ENCODE measurements around the gene ZNF212.

The ZNF212 gene

DNA sequence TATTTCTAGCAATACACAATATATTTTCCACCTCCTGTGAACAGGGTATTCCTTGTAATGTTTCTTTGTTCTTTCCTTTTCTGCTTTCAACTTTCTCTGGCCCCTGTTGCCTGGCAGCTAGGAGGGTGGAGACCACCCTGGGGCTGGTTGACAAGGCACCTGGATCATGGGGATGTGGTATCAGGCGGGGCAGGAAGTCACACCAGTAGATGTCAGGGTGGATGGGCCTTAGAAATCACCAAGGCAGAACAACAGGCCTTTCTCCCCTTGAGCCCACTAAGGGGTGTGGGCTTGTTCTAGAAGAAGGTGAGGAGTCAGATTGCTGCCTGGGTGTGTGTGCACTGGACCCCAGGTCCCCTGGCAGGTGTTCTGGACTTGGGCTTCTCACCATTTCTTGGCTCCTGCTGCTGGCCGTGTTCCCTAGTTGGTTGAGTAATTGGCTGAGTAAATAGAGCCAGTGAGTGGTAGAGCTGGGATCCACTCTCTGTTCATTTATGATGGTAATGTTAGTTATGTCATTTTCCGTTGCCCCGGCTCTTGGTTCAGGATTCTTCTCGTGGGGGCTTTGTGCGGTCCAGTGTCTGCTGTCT is 47.5 kb downstream of the ZNF212 start:
- DNase-seq = no peak

DNA sequence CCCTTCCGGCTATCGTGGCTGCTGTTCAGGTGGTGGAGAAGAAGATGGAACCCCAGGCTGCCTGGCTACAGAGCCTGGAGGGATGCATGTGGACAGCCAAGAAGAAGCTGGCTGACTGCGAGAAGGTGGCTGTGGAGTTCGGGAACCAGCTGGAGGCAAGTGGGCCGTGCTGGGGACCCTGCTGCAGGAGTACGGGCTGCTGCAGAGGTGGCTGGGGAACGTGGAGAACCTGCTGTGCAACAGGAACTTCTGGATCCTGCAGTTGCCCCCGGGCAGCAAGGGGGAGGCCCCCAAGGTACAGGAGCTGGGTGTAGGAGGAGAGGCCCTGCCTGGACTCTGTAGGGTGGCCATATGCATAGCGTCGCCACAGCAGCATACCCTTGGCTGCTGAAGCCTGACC is 48.2 kb downstream of the ZNF212 start:
- DNase-seq = no peak

DNA sequence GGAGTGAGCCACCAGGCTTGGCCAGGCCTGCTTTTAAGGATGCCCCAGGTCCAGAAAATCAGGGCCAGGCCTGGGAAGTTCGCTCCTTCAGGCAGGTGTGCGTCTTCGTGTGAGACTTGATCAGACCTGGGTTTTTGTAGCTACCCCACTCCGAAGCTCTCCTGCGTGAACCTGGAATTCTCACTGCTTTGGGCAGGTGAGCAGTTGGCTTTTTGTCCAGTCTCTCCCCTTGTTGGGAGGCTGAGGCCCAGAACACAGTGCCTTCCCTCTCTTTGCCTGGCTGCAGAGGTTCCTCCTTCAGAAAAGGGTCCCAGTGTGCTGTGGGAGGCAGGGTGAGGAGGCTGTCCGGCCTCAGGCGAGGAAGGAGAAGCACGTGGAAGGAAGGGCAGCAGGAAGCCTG is 49.8 kb downstream of the ZNF212 start:
- DNase-seq = no peak

DNA sequence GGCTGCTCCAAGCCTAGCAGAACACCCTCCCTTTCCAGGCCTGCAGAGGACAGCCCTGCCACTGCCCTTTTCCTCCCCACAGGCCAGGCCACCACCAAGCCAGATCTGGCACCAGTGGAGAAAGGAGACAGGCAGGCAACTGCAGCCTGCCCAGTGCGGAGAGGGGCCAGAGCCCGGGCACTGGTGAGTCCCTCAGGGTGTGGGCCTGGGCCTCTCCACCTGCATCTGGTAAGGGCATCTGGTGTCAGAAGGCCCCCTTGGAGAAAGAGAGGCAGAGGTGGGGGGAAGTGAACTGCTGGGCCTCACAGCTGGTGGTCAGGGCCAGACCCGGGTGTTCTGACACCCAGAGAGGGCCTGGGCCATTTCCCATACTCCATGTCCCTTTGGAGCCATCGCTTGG is 50.4 kb downstream of the ZNF212 start:
- no peak for DNase-seq

DNA sequence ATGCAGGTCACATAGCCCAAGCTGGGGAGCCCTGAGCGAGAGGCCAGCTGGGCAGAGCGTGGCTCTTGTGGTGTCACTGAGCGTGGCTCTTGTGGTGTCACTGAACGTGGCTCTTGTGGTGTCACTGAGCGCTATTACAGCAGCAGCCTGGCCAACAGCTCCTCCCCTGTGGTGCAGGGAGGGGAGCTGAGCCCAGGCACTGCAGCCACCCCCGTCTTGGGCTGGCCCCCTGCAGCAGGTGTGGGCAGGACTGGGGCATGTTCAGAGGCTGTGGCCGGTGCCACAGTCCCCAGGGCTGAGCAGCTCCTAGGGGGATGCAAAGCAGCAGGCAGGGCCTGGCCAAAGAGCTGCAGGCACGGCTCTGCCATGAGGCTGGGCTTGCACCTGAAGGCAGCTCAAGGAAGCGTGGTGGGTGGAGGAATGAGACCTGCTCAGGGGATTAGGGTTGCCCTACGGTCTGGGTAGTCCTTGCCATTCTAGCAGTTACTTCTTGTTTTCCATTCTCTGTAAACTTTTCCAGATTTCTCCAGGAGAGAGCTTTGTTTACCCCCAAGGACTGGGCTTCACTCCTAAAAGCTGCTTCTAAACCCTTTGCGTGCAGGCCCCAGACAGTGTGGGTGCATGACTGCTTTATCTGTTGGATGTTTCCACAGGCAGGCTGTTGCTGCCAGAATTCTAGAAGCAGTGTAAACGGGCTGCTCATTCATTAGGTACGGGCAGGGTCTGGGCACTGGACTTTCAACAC is 51.8 kb downstream of the ZNF212 start:
- DNase-seq = no peak

DNA sequence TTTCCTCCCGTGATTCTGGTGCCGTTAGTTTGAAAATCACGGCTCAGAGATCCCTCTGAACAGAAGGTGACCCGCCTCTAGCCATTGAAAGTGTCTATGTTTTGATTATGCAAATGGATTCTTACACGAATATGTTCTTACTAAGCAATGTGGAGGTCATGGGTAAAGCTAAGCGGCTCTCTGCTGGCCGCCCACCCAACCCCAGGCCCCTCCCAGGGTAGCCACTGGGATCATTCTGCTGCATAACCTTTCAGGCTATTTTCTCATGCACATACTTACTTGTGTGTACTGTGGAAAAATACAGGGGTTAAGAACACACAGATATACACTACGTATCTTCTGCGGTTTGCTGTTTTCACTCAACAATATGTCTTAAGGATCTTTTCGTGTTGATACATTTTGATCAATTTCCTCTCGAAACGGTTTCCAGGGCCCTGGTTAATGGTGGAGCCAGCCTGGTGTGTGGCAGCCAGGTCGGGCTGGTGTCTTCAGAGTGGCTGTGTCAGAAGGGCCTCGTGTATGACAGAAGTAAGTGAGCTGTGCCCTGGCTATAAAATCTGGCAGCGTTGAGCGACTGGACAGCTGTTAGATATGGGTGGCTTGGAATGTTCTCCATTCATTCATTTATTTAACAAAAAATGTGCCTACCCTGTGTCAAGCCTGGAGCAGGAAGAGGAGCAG is 52.5 kb downstream of the ZNF212 start:
- no peak for DNase-seq

DNA sequence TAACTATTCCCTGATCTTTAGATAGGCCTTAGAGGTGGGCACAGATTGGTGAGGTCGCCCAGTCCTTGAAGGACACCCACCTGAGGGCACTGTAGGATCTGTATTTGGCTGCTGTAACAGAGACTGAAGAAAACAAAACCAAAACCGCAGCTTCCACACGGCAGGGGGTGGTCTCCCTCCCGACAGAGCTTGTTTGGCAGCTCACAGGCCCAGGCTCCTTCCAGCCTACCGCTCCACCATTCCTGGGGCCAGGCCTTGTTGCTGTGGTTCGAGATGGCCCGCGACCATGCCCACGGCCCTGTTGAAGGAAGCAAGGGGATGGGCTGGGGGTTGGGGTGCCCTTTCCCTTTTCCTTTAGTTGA is 53.0 kb downstream of the ZNF212 start:
- DNase-seq = no peak

DNA sequence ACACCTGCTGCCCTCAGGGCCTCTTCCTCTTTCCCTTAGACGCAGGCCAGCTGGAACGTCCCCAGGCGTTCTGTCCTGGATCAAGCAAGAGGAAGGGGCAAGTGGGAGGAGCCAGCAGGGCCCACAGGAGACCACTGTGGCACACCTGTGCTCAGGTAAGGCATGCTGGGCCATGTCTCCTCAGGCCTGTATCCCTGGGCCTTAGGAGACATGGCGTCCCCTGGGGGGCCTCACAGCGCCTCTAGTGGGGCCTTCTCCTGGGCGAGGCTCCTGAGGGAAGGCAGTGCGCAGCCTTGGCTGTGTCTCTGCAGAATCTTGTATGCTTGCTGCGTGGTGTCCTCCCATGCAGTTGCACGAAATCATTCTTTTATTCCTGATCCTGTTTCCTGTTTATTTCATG is 53.9 kb downstream of the ZNF212 start:
- no peak for DNase-seq

DNA sequence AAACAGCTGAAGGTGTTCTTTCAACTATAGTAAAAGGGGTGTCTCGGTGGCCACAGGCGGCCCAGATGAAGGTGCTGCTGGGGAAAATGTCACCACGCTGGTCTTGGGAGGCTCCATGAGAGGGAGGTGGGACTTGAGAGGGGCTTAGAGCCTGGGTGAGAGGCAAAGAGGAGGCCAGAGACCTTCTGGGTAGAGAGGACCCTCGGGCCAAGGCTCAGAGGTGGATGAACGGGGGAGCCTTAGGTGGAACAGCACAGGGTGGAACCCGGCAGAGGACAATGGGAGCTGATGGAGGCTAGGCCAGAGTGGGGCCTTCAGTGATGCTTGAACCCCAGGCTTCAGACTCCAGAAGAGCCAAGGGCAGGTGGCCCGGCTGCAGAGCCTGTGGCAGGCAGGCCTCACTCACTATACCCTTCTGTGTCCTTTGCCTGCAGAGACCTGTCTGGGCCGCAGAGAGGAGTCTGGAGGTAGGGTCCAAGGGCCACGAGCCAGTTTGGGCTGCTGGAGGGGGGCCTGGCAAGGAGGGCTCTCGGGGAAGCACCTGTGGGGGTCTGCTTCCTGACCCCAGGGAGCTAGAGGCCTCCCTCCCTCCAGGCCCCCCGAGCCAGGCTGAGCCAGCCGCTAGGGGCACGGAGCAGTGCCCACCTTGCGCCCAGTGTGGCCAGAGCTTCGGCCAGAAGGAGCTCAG is 54.6 kb downstream of the ZNF212 start:
- no peak for DNase-seq

DNA sequence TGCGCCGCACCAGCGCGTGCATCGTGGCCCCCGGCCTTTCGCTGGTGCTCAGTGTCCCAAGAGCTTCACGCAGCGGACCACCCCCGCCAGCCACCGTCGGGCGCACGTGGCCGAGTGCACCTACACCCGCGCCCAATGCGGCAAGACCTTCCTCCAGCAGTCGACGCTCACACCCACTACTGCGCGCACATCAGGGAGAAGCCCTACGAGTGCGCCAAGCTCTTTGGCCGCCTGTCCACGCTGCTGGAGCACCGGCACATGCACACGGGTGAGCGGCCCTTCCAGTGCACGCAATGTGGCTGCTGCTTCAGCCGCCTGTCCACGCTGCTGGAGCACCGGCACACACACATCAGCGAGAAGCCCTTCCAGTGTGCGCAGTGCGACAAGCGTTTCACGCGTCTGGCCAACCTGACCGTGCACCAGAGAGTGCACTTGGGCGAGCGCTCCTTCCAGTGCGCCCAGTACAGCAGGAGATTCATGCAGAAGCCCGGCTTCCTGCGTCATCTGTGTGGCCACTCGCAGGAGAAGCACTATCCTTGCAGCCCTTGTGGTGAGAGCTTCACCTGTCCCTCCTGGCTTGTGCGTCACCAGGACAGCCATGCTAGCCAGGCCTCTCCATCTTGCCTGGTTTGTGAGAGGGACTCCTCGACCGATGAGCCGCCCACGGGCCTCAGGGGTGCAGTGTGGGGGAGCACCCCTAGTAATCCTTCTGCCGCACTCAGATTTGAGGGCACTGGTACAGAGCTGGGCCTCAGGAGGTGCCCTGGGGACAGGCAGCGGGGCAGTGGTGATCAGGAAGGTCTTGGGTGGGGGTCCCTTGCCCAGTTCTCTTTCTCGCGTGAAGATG is 55.4 kb downstream of the ZNF212 start:
- DNase-seq = no peak

DNA sequence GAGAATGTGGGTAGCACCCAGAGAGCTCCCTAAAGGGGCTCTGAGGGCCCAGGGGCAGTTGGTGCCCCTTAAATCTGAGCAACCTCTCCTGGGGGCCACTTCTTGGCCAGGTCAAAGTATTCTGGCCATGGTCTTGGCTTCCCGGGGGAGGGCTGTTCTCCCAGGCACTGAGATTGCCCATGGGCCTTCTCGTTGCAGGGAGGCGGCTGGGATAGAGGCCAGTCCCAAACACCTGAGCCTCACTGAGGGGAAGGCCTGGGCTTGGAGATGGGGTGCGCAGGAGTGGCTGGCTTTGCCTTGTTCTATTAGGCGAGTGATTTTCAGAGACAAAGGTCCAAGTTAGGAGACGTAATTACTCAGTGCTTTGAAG is 56.0 kb downstream of the ZNF212 start:
- no peak for DNase-seq

DNA sequence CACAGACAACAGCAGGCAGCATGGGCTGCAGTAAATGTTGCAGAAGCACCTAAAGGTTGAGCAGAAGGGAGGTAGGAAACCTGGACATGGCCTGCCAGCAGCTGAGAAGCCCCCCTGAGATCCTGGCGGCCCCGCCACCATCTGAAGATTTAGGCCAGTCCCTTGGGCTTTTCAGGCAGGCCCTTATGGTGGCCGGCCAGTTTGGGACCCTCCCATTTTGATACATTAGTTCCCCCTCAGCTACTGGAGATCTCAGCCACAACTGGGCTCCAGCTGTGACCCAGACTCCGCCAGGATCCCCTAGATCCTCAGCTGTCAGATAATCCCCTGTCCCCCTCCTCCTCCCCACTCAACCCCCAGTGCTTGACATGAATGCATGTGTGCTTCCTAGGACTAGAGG is 56.9 kb downstream of the ZNF212 start:
- no peak for DNase-seq

DNA sequence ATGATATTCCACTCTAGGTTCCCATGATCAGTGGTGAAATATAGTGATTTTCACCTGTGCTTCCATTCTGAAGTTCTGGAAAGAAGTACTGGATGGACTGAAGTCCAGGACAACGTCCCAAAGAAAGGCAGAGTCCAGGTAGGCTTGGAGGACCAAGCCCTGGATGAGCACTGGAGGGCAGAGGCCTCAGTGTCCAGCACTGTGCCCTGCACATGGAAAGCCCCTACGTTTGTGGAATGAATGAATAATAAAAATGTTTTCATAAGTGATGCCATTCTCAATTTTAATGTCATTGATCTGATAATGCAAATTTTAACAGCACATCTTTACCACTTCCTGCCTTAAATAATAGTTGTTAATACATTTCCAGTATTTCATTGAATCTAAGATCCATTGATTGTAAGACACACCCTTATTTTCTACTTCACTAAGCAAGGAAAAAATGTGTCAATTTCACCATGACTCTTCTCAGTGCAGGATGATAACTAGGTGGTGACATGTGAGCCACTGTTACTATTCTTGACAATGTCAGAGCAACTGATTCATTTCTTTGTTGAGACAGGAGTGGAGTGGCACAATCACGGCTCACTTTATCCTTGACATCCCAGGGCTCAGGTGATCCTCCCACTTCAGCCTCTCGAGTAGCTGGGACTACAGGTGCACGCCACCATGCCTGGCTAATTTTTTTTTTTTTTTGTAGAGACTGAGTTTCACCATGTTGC is 57.7 kb downstream of the ZNF212 start:
- DNase-seq = no peak

DNA sequence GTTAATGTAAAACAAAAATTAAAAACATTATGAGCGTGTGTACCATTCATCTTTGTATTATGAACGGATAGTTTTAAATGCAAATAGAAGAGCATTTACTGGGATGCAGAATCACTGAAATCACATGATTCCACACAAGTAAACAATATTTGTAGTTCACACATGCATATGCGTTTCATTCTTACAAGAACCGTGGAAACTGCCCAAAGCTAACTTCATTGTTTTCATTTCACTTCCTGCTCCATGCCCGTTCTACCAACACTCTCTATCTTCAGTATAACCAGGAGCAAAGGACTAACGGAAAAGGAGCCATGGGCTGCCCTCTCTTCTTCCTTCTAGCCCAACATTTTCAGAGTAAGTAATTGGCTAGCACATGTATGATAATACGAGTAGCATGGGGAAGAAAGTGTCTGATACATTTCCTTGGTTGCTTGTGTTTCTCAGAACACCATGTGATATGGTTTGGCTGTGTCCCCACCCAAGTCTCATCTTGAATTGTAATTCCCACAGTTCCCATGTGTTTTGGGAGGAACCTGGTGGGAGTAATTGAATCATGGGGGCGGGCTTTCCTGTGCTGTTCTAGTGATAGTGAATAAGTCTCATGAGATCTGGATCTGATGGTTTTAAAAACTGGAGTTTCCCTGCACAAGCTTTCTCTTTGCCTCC is 61.3 kb downstream of the ZNF212 start:
- DNase-seq = no peak

DNA sequence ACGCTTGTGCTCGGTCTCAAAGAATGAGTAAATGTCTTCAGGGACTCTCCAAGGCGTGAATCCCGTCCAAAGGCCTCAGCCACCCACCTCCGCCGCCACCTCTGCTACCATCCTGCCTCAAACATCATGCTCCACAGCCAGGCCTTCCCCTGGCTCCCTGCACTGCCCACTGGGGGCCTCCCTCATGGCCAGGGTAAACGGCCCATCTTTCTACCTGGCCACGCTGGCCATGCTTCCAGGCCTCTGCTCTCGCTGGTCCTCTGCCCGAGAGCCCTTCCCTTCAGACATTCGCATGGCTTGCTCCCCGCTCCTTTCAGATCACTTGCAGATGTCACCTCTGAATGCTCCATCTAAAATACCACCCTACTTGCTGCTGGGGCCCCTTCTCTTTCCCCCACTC is 62.8 kb downstream of the ZNF212 start:
- DNase-seq = no peak

DNA sequence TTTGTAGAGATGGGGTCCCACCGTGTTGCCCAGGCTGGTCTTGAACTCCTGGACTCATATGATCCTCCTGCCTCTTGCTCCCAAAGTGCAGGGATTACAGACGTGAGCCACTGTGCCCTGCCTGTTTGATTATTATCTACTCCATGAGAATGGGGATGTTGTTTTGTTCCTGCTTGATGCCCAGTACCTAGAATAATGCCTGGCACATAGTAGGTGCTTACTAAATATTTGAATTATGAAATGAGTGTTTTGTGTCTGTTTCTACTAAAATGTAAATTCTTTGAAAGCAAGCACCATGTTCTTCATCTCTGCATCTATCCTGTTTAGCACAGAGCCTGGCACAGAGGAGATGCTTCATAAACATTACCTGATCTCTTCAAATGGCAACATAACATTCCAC is 63.4 kb downstream of the ZNF212 start:
- no peak for DNase-seq

DNA sequence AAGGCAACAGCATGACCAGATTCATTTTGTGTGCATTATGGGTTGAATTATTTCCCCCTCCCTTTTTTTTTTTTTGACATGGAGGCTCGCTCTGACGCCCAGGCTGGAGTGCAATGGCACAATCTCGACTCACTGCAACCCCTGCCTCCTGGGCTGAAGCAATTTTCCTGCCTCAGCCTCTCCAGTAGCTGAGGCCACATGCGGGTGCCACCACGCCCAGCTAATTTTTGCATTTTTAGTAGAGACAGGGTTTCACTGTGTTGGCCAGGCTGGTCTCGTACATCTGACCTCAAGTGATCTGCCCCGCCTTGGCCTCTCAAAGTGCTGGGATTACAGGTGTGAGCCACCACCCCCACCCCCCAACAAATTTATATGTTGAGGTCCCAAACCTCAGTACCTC is 64.6 kb downstream of the ZNF212 start:
- DNase-seq = no peak

All from right kidney (tissue), 1 donor.